Hepatocyte (in vitro differentiated cells): ENCODE data around the gene DDO.

Source experiments
- CTCF ChIP-seq: fragments of 200-600 bp; sonication (generic); IDR thresholded peaks from 2 replicates; pipeline ENCODE4 v1.5.1; 2016; ENCODE audit warnings: antibody characterized with exemption, mild to moderate bottlenecking; ENCODE audit not compliant: poor library complexity
- EZH2phosphoT487 ChIP-seq: fragments of 200-600 bp; sonication (generic); IDR thresholded peaks from one replicate; pipeline ENCODE4 v1.6.1; 2018; ENCODE audit warnings: antibody characterized with exemption, mild to moderate bottlenecking, low read depth, moderate library complexity; ENCODE audit not compliant: unreplicated experiment, severe bottlenecking

- TF ChIP-seq CTCF (no peak), EZH2phosphoT487 (no peak)
Measured at GRCh38 chr6:110369066-110369465, 46.3 kb downstream of the DDO start.
